ENCODE data around the gene SAFB.

DNA sequence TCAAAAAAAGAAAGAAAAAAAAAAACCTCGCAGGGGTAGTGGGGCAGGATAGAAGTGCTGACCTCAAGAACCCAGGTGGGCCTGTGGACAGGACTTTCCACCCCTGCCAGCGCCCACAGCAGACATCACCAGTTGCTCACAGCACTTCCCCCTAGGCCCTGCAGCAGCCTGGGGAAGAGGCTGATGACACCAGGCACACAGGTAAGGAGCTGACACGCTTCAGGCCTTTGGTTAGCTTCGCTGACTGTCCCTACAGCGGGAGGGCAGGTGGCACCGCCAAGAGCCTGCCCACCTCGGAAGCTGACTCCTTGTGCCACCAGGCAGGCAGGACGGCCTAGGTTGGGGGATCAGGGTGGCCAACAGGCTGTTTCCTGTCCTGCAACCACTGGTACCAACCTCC lies 88.1 kb downstream of the SAFB start:
- TF ChIP-seq, protein P1, sequence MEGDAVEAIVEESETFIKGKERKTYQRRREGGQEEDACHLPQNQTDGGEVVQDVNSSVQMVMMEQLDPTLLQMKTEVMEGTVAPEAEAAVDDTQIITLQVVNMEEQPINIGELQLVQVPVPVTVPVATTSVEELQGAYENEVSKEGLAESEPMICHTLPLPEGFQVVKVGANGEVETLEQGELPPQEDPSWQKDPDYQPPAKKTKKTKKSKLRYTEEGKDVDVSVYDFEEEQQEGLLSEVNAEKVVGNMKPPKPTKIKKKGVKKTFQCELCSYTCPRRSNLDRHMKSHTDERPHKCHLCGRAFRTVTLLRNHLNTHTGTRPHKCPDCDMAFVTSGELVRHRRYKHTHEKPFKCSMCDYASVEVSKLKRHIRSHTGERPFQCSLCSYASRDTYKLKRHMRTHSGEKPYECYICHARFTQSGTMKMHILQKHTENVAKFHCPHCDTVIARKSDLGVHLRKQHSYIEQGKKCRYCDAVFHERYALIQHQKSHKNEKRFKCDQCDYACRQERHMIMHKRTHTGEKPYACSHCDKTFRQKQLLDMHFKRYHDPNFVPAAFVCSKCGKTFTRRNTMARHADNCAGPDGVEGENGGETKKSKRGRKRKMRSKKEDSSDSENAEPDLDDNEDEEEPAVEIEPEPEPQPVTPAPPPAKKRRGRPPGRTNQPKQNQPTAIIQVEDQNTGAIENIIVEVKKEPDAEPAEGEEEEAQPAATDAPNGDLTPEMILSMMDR (conservative IDR thresholded peaks at IDR 0.05; ENCODE audit: low read length), result no peak
- no peak for TF ChIP-seq EZH2phosphoT487 (IDR thresholded peaks at IDR 0.05; ENCODE audit: borderline replicate concordance, low read depth, low read length)

Data from OCI-LY7 (cell line).